Prostate gland (tissue), 2 donors: ENCODE data around the gene RASSF4.

Experiments used
- POLR2A ChIP-seq: fragments of 450-650 bp; IDR thresholded peaks from one replicate; pipeline ENCODE4 v1.6.1; 2016; ENCODE audit warnings: antibody characterized with exemption, mild to moderate bottlenecking
- POLR2AphosphoS5 ChIP-seq: sonication (generic); formaldehyde crosslinking; IDR thresholded peaks from one replicate; pipeline ENCODE4 v1.6.1; 2017; ENCODE audit warnings: antibody characterized with exemption
- TF ChIP-seq, protein P1 (sequence below), 4 experiments: fragments of 200-600 bp in 2 of 4; fragments of 450-650 bp in 2 of 4; sonication (generic) in 2 of 4; IDR thresholded peaks; 1 replicate in 3 of 4; 2 replicates in 1 of 4; pipeline ENCODE4 v1.5.1; 2016 to 2019; ENCODE audit warnings: antibody characterized with exemption in 4 of 4, mild to moderate bottlenecking in 2 of 4, moderate library complexity in 2 of 4

GRCh38 chr10:45035673-45036072 is 76.1 kb downstream of the RASSF4 start:
- TF ChIP-seq, protein P1, sequence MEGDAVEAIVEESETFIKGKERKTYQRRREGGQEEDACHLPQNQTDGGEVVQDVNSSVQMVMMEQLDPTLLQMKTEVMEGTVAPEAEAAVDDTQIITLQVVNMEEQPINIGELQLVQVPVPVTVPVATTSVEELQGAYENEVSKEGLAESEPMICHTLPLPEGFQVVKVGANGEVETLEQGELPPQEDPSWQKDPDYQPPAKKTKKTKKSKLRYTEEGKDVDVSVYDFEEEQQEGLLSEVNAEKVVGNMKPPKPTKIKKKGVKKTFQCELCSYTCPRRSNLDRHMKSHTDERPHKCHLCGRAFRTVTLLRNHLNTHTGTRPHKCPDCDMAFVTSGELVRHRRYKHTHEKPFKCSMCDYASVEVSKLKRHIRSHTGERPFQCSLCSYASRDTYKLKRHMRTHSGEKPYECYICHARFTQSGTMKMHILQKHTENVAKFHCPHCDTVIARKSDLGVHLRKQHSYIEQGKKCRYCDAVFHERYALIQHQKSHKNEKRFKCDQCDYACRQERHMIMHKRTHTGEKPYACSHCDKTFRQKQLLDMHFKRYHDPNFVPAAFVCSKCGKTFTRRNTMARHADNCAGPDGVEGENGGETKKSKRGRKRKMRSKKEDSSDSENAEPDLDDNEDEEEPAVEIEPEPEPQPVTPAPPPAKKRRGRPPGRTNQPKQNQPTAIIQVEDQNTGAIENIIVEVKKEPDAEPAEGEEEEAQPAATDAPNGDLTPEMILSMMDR (IDR thresholded peaks at IDR 0.05) = no peak
- TF ChIP-seq POLR2A (no peak), POLR2AphosphoS5 (no peak)
